H9 (cell line): Measurements from ENCODE around the gene CT83. TPM values are rescaled to one million over a fixed set of nuclear protein-coding genes. Genes with fewer than 3 reads are reported as not detected.

Experiments
- DNase-seq: peaks from one replicate; pipeline ENCODE4 v3.0.0-alpha.2; 2017
- H2AFZ ChIP-seq: one replicate; pipeline ENCODE4 v1.6.1; 2013; ENCODE audit warnings: mild to moderate bottlenecking, low read length, control low read depth, moderate library complexity
- H2AK5ac ChIP-seq: 2 replicates; pipeline ENCODE4 v1.6.1; 2013; ENCODE audit warnings: low read length, control low read depth, mixed read lengths; ENCODE audit not compliant: insufficient read length
- H2BK120ac ChIP-seq: one replicate; pipeline ENCODE4 v1.6.1; 2013; ENCODE audit warnings: low read depth, mild to moderate bottlenecking, low read length, control low read depth, inconsistent platforms; ENCODE audit not compliant: poor library complexity, severe bottlenecking
- H2BK12ac ChIP-seq: 2 replicates; pipeline ENCODE4 v1.6.1; 2013; ENCODE audit warnings: low read length, control low read depth, mixed read lengths, low read depth; ENCODE audit not compliant: insufficient read length
- H2BK15ac ChIP-seq: 2 replicates; pipeline ENCODE4 v1.6.1; 2013; ENCODE audit warnings: low read depth, low read length, control low read depth
- H2BK20ac ChIP-seq: one replicate; pipeline ENCODE4 v1.6.1; 2013; ENCODE audit warnings: low read depth, mild to moderate bottlenecking, low read length, control low read depth, inconsistent platforms; ENCODE audit not compliant: poor library complexity, severe bottlenecking
- H2BK5ac ChIP-seq: 2 replicates; pipeline ENCODE4 v1.6.1; 2013; ENCODE audit warnings: low read length, control low read depth, mixed read lengths; ENCODE audit not compliant: insufficient read length
- H3K14ac ChIP-seq: 2 replicates; pipeline ENCODE4 v1.6.1; 2013; ENCODE audit warnings: low read length, control low read depth; ENCODE audit not compliant: insufficient read depth
- H3K18ac ChIP-seq: 2 replicates; pipeline ENCODE4 v1.6.1; 2013; ENCODE audit warnings: low read depth, mild to moderate bottlenecking, mixed read lengths, low read length, control low read depth; ENCODE audit not compliant: insufficient read length
- H3K23ac ChIP-seq: 2 replicates; pipeline ENCODE4 v1.6.1; 2013; ENCODE audit warnings: low read length, control low read depth, mixed read lengths, low read depth; ENCODE audit not compliant: insufficient read length
- H3K23me2 ChIP-seq: 2 replicates; pipeline ENCODE4 v1.6.1; 2013; ENCODE audit warnings: low read depth, mild to moderate bottlenecking, mixed read lengths, low read length, control low read depth; ENCODE audit not compliant: insufficient read length, poor library complexity, severe bottlenecking
- H3K27ac ChIP-seq: 2 replicates; pipeline ENCODE4 v1.5.1; 2013; ENCODE audit warnings: low read length, control low read depth, mixed read lengths, low read depth; ENCODE audit not compliant: insufficient read length
- H3K27me3 ChIP-seq: 2 replicates; pipeline ENCODE4 v1.6.1; 2013; ENCODE audit warnings: low read length, control low read depth, inconsistent platforms; ENCODE audit not compliant: insufficient read depth
- H3K4ac ChIP-seq: 2 replicates; pipeline ENCODE4 v1.6.1; 2013; ENCODE audit warnings: low read depth, mild to moderate bottlenecking, control low read depth, inconsistent platforms, low read length, moderate library complexity
- H3K4me1 ChIP-seq: 2 replicates; pipeline ENCODE4 v1.6.1; 2013; ENCODE audit warnings: low read length, control low read depth, inconsistent platforms; ENCODE audit not compliant: insufficient read depth
- H3K4me2 ChIP-seq: 2 replicates; pipeline ENCODE4 v1.6.1; 2013; ENCODE audit warnings: low read length, control low read depth, mixed read lengths; ENCODE audit not compliant: insufficient read length, insufficient read depth
- H3K56ac ChIP-seq: 2 replicates; pipeline ENCODE4 v1.6.1; 2013; ENCODE audit warnings: low read depth, mild to moderate bottlenecking, mixed read lengths, low read length, control low read depth; ENCODE audit not compliant: insufficient read length
- H3K79me1 ChIP-seq: 2 replicates; pipeline ENCODE4 v1.6.1; 2013; ENCODE audit warnings: low read depth, mild to moderate bottlenecking, moderate library complexity, low read length, control low read depth, inconsistent platforms; ENCODE audit not compliant: insufficient read depth, poor library complexity, severe bottlenecking
- H3K79me2 ChIP-seq: 2 replicates; pipeline ENCODE4 v1.6.1; 2013; ENCODE audit warnings: low read length, control low read depth, inconsistent platforms; ENCODE audit not compliant: insufficient read depth
- H3K9ac ChIP-seq: 2 replicates; pipeline ENCODE4 v1.6.1; 2013; ENCODE audit warnings: low read length, control low read depth, mixed read lengths; ENCODE audit not compliant: insufficient read length; ENCODE audit errors: extremely low read depth
- H3K9me3 ChIP-seq: one replicate; pipeline ENCODE4 v1.6.1; 2013; ENCODE audit warnings: low read depth, low read length, inconsistent platforms; ENCODE audit not compliant: control insufficient read depth
- H3T11ph ChIP-seq: one replicate; pipeline ENCODE4 v1.6.1; 2013; ENCODE audit warnings: mild to moderate bottlenecking, low read length, control low read depth, inconsistent platforms
- H4K20me1 ChIP-seq: one replicate; pipeline ENCODE4 v1.6.1; 2013; ENCODE audit not compliant: control insufficient read depth, insufficient read length, insufficient read depth
- H4K5ac ChIP-seq: 2 replicates; pipeline ENCODE4 v1.6.1; 2013; ENCODE audit warnings: low read depth, mild to moderate bottlenecking, mixed read lengths, low read length, control low read depth; ENCODE audit not compliant: insufficient read length
- H4K8ac ChIP-seq: replicated peaks from 2 replicates; pipeline ENCODE4 v1.6.1; 2013; ENCODE audit warnings: low read length, control low read depth, mixed read lengths, low read depth; ENCODE audit not compliant: insufficient read length
- H4K91ac ChIP-seq: 2 replicates; pipeline ENCODE4 v1.6.1; 2013; ENCODE audit warnings: low read depth, mild to moderate bottlenecking, moderate library complexity, mixed read lengths, low read length, control low read depth; ENCODE audit not compliant: insufficient read length
- H3K27ac Mint-ChIP-seq, 3 experiments: 2 replicates in 2 of 3; 3 replicates in 1 of 3; pipeline ENCODE4 v1.8.0; 2020 to 2021; ENCODE audit warnings: mixed read lengths in 3 of 3, mild to moderate bottlenecking in 1 of 3, moderate library complexity in 1 of 3
- H3K27me3 Mint-ChIP-seq: 2 replicates; pipeline ENCODE4 v1.8.0; 2021; ENCODE audit warnings: low read depth, mild to moderate bottlenecking, moderate library complexity, mixed read lengths
- H3K36me3 Mint-ChIP-seq, 3 experiments: 2 replicates in 2 of 3; 3 replicates in 1 of 3; pipeline ENCODE4 v1.8.0; 2020 to 2021; ENCODE audit warnings: low read depth in 3 of 3, mixed read lengths in 3 of 3; ENCODE audit not compliant: insufficient read depth in 1 of 3
- H3K4me1 Mint-ChIP-seq, 2 experiments: 2 replicates each; pipeline ENCODE4 v1.8.0; 2020; ENCODE audit warnings: mixed read lengths in 2 of 2
- H3K4me3 Mint-ChIP-seq, 2 experiments: 2 replicates in 1 of 2; 3 replicates in 1 of 2; pipeline ENCODE4 v1.8.0; 2020 to 2021; ENCODE audit warnings: mild to moderate bottlenecking in 2 of 2, mixed read lengths in 2 of 2, moderate library complexity in 1 of 2
- H3K9me3 Mint-ChIP-seq, 2 experiments: 2 replicates in 1 of 2; 3 replicates in 1 of 2; pipeline ENCODE4 v1.8.0; 2020; ENCODE audit warnings: mild to moderate bottlenecking in 2 of 2, mixed read lengths in 2 of 2, moderate library complexity in 1 of 2
- CTCF ChIP-seq: fragments of 200-600 bp; sonication (generic); conservative IDR thresholded peaks from 3 replicates; pipeline ENCODE4 v1.8.0; 2021; ENCODE audit warnings: antibody characterized with exemption, mild to moderate bottlenecking
- WGBS: extraction: QIAGEN DNeasy Blood & Tissue Kit; methylation state at CpG from one replicate; pipeline ENCODE4 v1.1.7; 2013; ENCODE audit warnings: missing lambda C conversion rate, low lambda C conversion rate, mixed read lengths; ENCODE audit not compliant: insufficient read length; ENCODE audit errors: extremely low coverage; 5-methylcytosine and 5-hydroxymethylcytosine counted together
- total RNA-seq: library from RNA; stranded (reverse); gene quantifications from 2 replicates; pipeline ENCODE4 v1.2.1, GENCODE V29; 2021

Gene CT83
- total RNA-seq, 1 experiment from 2014 or later, result not detected

GRCh38 chrX:116413273-116413672 is 49.5 kb downstream of the CT83 start:
- Histone ChIP-seq H2AFZ (no peak overlapping the region), H2BK15ac (no peak overlapping the region), H3K27ac (no peak overlapping the region), H2AK5ac (no peak overlapping the region), H3K56ac (no peak overlapping the region), H3K18ac (no peak overlapping the region), H3K23ac (no peak overlapping the region), H3K9me3 (no peaks in the 10 kb centered on the region), H2BK12ac (no peak overlapping the region), H3K4ac (no peak overlapping the region), H3K9ac (no peak overlapping the region), H3K27me3 (no peaks in the 10 kb centered on the region), H3K79me1 (no peaks in the 10 kb centered on the region), H3K23me2 (no peaks in the 10 kb centered on the region), H4K20me1 (no peaks in the 10 kb centered on the region), H3K79me2 (no peaks in the 10 kb centered on the region), H3K4me2 (no peak overlapping the region), H4K91ac (no peak overlapping the region), H3T11ph (no peak overlapping the region), H4K5ac (no peak overlapping the region), H4K8ac (no peak overlapping the region), H2BK5ac (no peak overlapping the region), H3K4me1 (no peaks in the 10 kb centered on the region), H3K14ac (no peak overlapping the region), H2BK20ac (no peak overlapping the region), H2BK120ac (no peak overlapping the region)
- Mint-ChIP-seq H3K27me3 (no peaks in the 10 kb centered on the region; the same call in 1 of the 2 replicates), H3K4me3 (no peak overlapping the region), H3K27ac (no peak overlapping the region), H3K9me3 (peaks cover 22 to 24% of the 10 kb centered on the region in 2 experiments), H3K36me3 (peaks cover 6 to 23% (median 21%) of the 10 kb centered on the region in 3 experiments; a peak in 5 of 7 replicates), H3K4me1 (no peaks in the 10 kb centered on the region)
- WGBS, result no CpG with 5 or more reads among the region's 1 CpG
- DNase-seq, result no peak
- TF ChIP-seq CTCF, result no peak

Other genes with a start within 250 kb of the CT83 start
- not detected in 2 replicates for gene SLC6A14, start 26.4 kb downstream of the CT83 start, total RNA-seq